SW480 (cell line): ENCODE results near the gene HABP2.

Experiments
- DNase-seq: peaks from one replicate; pipeline ENCODE4 v3.0.0-alpha.2; 2016; ENCODE audit warnings: low spot score

Gene HABP2

DNA sequence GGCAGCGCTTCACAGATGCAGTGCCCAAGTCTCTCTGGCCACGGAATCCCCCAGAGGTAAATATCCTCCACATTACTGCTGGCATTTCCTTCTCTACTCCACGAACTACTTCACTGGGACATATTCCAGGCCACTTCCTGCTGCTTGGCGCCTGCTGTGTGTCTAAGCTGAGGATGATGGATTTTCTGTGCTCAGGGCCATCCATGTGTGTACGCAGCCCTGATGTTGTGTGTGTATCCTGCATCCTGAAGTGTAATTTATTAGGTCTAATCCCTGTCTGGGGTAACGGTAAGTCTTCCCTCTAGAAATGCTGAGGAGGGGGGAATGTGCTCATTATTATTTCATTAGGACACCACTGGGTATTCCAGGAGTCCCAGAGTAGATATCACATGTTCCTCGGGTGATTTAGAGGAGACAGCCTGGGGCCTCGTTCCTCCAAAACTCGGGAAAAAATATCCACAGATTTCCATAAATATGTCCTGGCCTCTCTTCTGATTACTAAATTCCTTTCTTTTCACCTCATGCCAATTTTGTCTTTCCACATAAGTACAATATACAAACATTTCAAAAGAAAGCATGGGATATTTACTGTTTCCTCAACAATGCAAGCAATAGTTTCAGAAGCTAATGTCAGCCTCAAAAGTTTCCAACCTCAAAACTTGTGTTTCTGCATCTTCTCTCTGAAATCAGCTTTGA, 25.5 kb upstream of the HABP2 start:
- no peak for DNase-seq

- DNase-seq, result no peak
Observed at GRCh38 chr10:113528876-113529275, 24.0 kb upstream of the HABP2 start.

DNA sequence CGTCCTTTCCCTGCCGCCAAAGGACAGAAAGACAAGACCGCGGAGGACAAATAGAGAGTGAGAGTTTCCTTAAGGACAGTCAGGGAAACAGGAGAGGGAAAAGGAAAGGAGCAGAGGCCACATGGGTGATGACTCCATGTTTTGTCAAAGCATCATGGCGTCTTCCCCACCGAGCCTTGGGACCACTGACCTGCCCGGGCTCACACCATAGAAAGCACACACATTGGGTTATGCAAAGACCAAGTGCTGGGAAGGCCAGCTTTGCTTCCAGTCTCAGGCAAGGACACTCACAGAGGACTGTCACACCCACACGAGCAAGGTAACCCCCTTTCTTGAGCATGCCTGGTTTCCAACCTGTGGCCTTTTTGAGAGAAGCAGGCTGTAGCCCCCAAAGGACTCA, 23.3 kb upstream of the HABP2 start:
- DNase-seq, result no peak

DNA sequence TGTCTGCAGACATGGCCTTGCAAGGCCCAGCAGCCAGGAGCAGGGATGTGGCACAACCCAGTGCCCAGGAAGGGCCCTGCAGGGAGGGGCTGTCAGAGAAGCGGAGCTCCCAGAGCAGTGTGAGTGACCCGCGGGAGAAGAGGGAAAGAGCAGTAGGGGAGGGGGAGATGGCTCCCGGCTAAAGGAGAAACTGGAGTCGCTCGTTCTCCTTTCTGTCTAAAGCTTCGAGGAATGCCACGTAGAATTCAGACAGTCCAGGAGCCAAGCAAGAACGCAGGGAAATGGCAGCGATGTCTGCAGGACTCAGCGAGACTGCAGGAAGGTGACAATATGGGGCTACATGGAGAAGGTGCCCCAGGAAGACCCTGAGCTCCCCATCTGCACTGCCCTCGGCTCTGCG, 22.4 kb upstream of the HABP2 start:
- DNase-seq, result no peak

DNA sequence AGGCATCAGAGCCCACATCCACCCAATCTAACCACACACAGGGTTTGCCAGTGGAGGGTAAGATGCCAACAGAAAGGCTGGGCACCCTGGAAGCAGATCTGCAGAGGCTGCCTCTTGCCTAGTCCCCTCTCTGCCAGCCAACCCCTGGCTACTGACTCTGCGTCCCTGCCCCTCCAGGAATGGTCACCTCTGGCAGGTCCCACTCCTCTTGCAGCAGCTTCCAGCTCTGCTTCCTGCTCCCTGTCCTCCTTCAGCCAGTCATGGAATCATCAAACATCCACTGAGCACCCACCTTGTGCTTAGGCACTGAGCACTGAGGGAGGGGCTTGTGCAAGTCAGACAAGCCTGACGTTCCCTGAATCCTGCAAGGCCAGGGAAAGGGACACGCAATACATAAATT, 20.1 kb upstream of the HABP2 start:
- no peak for DNase-seq

- no peak for DNase-seq
Observed at GRCh38 chr10:113533801-113534200, 19.1 kb upstream of the HABP2 start.

GRCh38 chr10:113534423-113534822, 18.4 kb upstream of the HABP2 start:
- no peak for DNase-seq

DNA sequence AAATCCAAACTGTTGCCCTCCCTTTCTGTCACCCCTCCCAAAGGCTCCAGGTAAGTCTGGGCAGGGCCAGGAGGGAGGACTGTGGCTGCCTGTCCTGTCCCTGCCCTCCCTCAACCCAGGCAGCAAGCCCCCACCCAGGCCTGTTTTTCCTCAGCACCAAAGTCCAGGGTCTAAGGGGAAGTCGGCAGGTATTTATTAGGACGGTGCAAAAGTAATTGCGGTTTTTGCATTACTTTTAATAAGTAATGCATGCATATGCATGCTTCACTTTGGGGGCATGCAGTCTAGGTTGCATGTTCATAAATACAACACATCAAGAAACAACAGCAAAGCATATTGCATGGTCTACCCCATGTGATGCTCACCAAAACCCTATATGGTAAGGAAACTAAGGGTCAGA, 15.2 kb upstream of the HABP2 start:
- DNase-seq, result no peak

DNA sequence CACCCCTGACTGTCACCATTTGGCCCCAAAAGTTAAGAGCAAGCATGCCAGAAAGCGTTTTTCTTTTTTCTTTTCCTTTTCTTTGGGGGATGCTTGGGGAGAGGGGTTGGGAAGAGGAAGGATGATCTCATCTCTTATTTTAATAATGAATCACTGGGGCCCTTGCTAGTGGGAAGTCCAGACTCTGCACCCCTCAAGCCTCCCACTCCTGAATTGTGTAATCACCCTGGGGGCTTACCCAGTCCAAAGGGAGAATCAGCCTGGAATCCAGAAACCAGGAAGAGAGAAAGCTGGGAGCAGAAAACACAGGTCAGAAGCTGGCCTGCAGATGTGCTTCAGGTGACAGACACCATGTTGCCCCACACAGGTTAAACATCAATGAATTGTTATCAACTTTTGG, 14.7 kb upstream of the HABP2 start:
- DNase-seq, result no peak

GRCh38 chr10:113539789-113540188, 13.1 kb upstream of the HABP2 start:
- no peak for DNase-seq

DNA sequence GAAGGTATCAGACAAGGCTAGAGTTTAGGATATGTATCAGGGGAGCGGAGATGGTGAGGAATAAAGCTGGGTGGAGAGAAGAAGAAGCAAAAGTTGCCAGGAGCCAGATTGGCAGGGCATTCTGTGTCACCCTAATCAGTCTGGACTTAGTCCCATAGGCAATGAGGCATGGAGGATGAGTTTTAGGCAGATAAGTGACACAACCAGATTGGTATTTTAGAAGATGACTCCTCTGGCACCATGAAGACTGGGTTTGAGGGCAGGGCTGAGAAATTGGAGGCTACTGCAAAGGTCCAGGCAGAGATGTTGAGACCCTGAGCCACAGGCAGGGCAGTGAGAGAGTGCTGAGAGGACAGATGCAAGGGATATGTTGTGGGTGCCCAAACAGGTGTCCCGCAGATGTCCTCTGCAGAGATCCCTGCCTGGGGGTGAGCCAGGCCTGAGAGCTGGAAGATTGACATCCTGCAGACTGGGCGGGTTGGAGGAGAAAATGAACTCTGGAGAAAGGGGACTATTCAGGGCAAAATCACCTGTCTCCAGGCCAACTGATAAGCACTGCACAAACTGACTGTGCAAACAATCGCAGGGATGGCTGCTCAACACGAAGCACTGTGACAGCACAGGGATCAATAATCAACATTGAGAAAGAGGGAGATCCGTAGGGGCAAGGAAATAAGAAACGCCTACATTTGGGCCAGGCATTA, 11.9 kb upstream of the HABP2 start:
- no peak for DNase-seq

GRCh38 chr10:113541549-113541927, 11.3 kb upstream of the HABP2 start:
- DNase-seq, result no peak

DNA sequence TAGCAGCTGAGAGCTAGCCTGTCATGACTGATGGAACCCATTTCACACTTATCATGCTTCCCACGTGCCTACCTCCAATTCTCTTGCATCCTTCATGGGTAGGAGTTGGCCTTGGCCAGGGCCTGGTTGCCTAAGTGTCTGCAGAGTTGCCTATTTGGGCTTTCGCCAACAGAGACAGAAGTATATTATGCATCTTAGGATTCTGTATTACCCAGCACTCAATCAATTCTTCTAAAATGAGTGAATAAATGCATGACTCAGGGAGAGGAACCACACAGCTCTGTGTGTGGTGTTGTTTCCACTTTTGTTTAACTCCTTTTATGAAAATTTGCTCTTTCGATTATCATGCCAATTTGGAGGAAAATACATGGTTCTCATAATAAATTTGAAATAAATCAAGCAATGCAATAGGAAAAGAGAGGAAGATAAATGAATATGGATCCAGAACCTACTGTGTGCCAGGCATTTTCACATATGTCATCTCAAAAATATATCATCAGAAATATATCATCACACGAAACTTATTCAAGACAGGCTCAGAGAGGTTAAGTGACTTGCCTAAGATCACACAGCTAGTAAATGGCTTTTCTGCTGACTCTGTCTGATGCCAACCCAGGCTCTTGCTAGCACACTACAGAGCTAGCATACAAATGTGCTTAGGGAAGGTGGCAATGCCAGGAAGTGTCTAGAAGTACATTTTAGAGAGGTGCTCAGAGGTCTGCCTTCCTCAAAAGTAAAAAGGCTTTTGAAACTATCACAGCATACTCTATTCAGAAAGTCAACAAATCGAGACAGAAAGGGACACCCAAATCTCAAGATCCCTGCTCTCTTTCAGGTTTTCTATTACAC, 9.5 kb upstream of the HABP2 start:
- DNase-seq, result no peak

DNA sequence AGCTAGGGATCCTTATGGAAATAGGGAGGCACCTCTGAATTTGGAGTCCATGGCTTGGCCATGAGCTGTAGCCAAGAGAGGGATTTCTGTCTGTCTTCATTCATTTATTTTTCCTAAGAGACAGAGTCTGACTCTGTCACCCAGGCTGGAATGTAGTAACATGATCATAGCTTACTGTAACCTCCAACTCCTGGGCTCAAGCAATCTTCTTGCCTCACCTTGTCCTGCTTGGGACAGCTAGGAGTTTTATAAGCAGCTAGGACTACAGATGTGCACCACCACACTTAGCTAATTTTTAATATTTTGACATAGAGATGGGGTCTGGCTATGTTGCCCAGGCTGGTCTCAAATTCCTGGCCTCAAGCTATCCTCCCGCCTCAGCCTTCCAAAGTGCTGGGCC, 8.5 kb upstream of the HABP2 start:
- no peak for DNase-seq

- DNase-seq, result no peak
Observed at GRCh38 chr10:113547426-113547825, 5.4 kb upstream of the HABP2 start.

DNA sequence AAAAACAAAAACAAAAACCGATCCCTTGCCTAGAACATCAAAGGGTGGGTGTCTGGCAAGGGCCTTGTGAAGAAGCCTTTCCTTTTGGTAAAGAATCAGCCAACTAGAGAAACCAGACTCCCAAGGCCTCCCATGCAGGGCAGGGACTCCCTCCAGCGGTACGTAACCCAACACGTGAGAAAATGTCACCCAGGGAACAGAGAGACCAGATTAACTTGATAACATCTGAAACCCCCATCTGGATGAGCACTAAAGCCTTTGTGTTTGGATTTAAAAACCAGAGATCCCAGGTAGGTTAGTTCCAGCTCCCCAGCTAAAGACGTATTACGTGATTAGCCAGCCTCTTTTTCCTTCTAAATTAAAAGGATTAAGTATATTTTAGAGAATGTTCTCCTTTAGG, 3.0 kb upstream of the HABP2 start:
- no peak for DNase-seq

DNA sequence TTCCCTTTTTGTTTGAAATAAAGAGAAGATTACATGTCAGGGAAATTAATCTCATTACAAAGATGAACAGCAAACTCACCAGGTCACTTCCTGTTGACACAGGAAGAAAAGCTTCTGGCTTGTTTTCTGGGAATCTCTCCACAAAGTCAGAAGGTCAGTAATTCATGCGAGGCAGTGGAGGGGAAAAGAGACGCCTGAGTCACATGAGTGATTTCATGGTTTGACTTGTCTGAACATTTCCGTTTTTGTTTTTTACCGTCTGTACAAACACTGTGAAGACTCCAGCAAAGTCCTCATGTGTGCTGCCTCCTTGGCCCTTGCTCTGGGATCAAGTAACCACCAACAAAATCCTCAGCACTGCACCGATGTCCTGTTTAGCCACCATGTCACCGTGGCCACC, 2.5 kb upstream of the HABP2 start:
- no peak for DNase-seq

DNA sequence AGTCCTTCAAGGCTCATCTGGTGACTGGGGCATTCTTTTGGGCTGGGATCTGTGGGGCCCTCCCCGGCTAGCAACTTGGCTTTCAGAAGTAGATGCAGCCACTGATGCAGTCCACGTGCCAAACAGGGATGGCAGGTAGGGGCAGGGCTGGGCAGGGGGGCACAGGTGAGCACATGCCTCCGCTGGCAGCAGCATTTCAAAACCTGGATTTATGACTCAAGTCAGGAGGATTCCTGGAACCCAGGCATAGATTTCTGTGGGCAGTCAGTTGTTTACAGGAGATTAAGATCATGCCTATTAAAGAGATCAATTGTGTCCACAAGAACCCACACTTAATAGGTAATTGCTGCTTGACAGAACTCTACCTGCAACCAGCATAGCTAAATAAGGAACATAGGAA, 839 bp upstream of the HABP2 start:
- peak; percentile 22 for DNase-seq

GRCh38 chr10:113553149-113553548, 296 bp downstream of the HABP2 start:
- DNase-seq, result no peak

- no peak for DNase-seq
Observed at GRCh38 chr10:113554214-113554613, 1.4 kb downstream of the HABP2 start.

- no peak for DNase-seq
Observed at GRCh38 chr10:113555245-113555644, 2.4 kb downstream of the HABP2 start.

DNA sequence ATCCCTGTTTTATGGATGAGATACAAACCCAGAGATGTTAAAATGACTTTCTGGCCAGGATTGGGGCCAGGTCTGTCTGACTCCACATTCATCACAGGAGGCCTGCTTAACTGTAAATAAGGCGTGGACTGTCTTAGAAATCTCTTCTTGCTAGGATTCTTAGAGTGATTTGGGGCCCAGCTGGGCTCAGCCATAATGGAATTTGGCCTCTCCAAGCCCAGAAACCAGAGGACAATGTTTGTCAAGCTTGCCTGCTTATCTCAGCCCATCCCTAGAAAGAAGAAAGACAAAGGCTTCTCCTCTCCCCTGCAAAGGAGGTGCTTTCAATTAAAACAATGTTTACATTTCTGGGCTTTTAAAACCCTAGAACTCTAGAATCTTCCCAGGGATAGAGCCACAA, 2.9 kb downstream of the HABP2 start:
- DNase-seq, result no peak

DNA sequence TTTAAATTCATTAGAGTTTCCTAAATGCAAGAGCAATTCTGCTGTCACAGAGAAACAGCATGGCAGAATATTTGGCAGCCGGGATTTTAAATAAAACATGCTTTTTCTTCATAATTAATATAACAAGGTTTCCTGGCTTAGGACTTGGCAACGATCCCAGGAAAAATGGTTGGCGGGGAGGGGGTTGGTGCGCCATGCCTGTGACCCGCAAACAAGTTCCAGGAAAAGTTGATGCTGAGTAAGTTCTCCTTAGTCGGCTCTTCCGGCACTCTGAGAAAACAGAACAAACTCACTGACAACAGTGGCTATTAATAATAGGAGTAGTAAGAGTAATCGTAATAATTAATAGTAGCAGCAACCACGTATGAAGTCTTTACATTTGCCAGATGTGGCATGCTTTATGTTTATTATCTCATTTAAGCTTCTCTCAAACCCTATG, 4.6 kb downstream of the HABP2 start:
- no peak for DNase-seq
